Parathyroid adenoma (tissue), 2 donors: Measurements from ENCODE around the gene ANKRD33B.

Source experiments
- H2AFZ ChIP-seq: fragments of 300-600 bp; sonication (generic); one replicate; pipeline ENCODE4 v1.7.0; 2017; ENCODE audit warnings: antibody characterized with exemption, mild to moderate bottlenecking
- H3K27ac ChIP-seq: fragments of 300-600 bp; sonication (generic); one replicate; pipeline ENCODE4 v1.7.0; 2017
- H3K27me3 ChIP-seq: fragments of 300-600 bp; sonication (generic); one replicate; pipeline ENCODE4 v1.7.0; 2017; ENCODE audit warnings: low read length; ENCODE audit not compliant: control insufficient read depth, insufficient read depth
- H3K36me3 ChIP-seq: fragments of 300-600 bp; sonication (generic); one replicate; pipeline ENCODE4 v1.7.0; 2017; ENCODE audit warnings: low read length; ENCODE audit not compliant: control insufficient read depth, insufficient read depth
- H3K4me1 ChIP-seq: fragments of 300-600 bp; sonication (generic); one replicate; pipeline ENCODE4 v1.7.0; 2017; ENCODE audit warnings: control low read depth
- H3K4me2 ChIP-seq: fragments of 300-600 bp; sonication (generic); one replicate; pipeline ENCODE4 v1.7.0; 2017; ENCODE audit warnings: low read length
- H3K4me3 ChIP-seq: fragments of 300-600 bp; sonication (generic); one replicate; pipeline ENCODE4 v1.7.0; 2017; ENCODE audit warnings: low read depth, low read length
- H3K79me2 ChIP-seq: fragments of 300-600 bp; sonication (generic); one replicate; pipeline ENCODE4 v1.7.0; 2017; ENCODE audit warnings: control low read depth
- H3K9ac ChIP-seq: fragments of 300-600 bp; sonication (generic); one replicate; pipeline ENCODE4 v1.7.0; 2017; ENCODE audit warnings: mild to moderate bottlenecking
- H3K9me3 ChIP-seq: fragments of 300-600 bp; sonication (generic); one replicate; pipeline ENCODE4 v1.7.0; 2017; ENCODE audit warnings: low read length; ENCODE audit not compliant: control insufficient read depth
- CTCF ChIP-seq: fragments of 300-600 bp; sonication (generic); IDR thresholded peaks from one replicate; pipeline ENCODE4 v1.7.0; 2017; ENCODE audit warnings: antibody characterized with exemption, mild to moderate bottlenecking
- donor health status: primary hyperparathyroidism.

The ANKRD33B gene

DNA sequence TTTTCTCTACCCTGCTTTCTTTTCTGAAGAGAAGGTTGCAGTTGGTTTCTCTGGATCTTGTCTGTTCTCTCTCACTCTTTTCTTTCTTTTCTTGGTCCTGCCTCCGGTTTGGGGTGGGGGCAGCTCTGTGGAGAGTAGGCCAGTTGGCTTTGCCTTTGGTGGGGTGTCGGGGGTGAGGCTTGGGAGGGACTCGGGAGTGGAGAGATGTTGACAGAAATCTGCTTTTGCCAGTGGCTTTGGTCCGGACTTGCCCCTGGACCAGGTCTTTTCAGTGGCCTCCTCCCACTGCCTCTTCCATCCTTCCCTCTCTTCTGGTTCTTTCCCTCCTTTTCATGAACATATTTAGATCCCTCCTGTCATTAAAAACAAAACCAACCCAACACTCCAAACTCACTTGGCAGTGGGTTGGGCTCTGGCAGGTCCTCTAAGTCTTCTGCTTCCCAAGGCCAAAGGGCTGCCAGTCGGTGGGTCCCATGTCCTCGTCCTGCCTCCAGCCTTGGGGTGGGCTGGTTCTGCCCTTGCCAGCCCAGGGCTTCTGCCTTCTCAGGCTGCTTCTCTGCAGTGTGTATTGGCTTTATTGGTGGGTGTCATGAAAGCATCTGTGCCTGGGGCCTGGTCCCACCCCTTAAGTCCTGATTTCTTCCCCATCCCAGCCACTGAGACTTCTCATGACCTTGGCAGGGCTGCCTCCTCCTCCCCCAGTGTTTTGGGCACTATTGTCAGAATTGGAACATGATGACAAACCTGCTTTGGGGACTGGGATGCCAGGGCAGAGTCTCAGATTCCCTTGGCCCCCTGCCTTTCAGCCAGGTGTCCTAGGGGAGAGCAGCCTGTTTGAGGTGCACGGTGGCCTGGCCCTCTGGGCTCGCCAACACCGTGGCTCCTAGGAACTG is 16.9 kb downstream of the ANKRD33B start:
- Histone ChIP-seq H3K4me3 (no peak overlapping the region), H3K27me3 (no peaks in the 10 kb centered on the region), H2AFZ (no peak overlapping the region), H3K9me3 (no peaks in the 10 kb centered on the region), H3K36me3 (no peaks in the 10 kb centered on the region), H3K27ac (no peak overlapping the region), H3K4me2 (no peak overlapping the region), H3K9ac (no peak overlapping the region), H3K79me2 (no peaks in the 10 kb centered on the region), H3K4me1 (no peaks in the 10 kb centered on the region)
- TF ChIP-seq CTCF = no peak

GRCh38 chr5:10581424-10581748 is 17.5 kb downstream of the ANKRD33B start:
- no peaks in the 10 kb centered on the region for H3K27me3 ChIP-seq
- no peak for TF ChIP-seq CTCF
- H3K27ac ChIP-seq = no peak overlapping the region
- H3K4me3 ChIP-seq = no peak overlapping the region
- no peak overlapping the region for H3K9ac ChIP-seq
- no peaks in the 10 kb centered on the region for H3K36me3 ChIP-seq
- H3K4me1 ChIP-seq = no peaks in the 10 kb centered on the region
- no peaks in the 10 kb centered on the region for H3K79me2 ChIP-seq
- no peak overlapping the region for H3K4me2 ChIP-seq
- H3K9me3 ChIP-seq = no peaks in the 10 kb centered on the region
- no peak overlapping the region for H2AFZ ChIP-seq

GRCh38 chr5:10581867-10582511 is 18.1 kb downstream of the ANKRD33B start:
- Histone ChIP-seq H3K4me3 (no peak overlapping the region), H3K27ac (no peak overlapping the region), H3K36me3 (no peaks in the 10 kb centered on the region), H3K79me2 (no peaks in the 10 kb centered on the region), H3K9me3 (no peaks in the 10 kb centered on the region), H3K4me2 (no peak overlapping the region), H3K4me1 (no peaks in the 10 kb centered on the region), H3K27me3 (no peaks in the 10 kb centered on the region), H2AFZ (no peak overlapping the region), H3K9ac (no peak overlapping the region)
- no peak for TF ChIP-seq CTCF

- no peak overlapping the region for H2AFZ ChIP-seq
- H3K27ac ChIP-seq = no peak overlapping the region
- H3K4me1 ChIP-seq = no peaks in the 10 kb centered on the region
- H3K4me3 ChIP-seq = no peak overlapping the region
- TF ChIP-seq CTCF = no peak
- no peak overlapping the region for H3K9ac ChIP-seq
- no peaks in the 10 kb centered on the region for H3K36me3 ChIP-seq
- H3K4me2 ChIP-seq = no peak overlapping the region
- H3K79me2 ChIP-seq = no peaks in the 10 kb centered on the region
- H3K9me3 ChIP-seq = no peaks in the 10 kb centered on the region
- no peaks in the 10 kb centered on the region for H3K27me3 ChIP-seq
These were observed 18.6 kb downstream of the ANKRD33B start for GRCh38 chr5:10582512-10582897.
